ENCODE measurements around the gene TOMM40. TPM values are rescaled to one million over a fixed set of nuclear protein-coding genes. Genes with fewer than 3 reads are reported as not detected.

TOMM40 gene
- 29.9 TPM for total RNA-seq

GRCh38 chr19:44891016-44891882, at the start of gene TOMM40:
Gene TOMM40 (plus strand): TSS chr19:44891254. CDS start chr19:44891416, 162 bp downstream.

GRCh38 chr19:44845612-44846454, 45.2 kb upstream of the TOMM40 start, which contains the start of gene NECTIN2:
Gene NECTIN2 (plus strand): TSS chr19:44846297. CDS start chr19:44846526, 229 bp downstream.

GRCh38 chr19:44905437-44906160, 14.5 kb downstream of the TOMM40 start, which contains the start of gene APOE:
Gene APOE (plus strand): TSS chr19:44905796. CDS start chr19:44906625, 829 bp downstream.

DNA sequence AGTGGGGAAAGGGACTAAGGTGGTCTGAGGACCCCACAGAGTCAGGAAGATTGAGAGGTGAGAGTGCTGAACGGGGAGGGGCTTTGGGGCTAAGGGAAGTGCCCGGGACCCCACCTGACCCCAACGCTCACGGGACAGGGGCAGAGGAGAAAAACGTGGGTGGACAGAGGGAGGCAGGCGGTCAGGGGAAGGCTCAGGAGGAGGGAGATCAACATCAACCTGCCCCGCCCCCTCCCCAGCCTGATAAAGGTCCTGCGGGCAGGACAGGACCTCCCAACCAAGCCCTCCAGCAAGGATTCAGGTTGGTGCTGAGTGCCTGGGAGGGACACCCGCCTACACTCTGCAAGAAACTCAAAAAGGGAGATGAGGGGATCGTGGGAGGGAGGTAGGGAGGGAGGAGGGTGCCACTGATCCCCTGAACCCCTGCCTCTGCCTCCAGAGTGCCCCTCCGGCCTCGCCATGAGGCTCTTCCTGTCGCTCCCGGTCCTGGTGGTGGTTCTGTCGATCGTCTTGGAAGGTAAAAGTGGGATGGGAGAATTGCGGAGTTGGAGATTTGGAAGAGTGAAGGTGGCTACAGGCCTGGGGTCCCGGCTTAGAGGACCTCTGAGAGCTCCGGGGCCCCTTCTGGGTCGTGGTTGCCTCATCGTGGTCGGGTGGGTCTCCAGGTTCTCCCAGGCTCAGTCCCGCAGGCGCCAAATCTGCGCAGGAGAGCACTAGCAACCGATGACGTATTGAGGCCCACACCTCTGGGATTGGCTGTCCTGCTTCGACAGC, 23.6 kb downstream of the TOMM40 start, which contains the start of gene APOC1:
TSS of gene APOC1 (plus strand) at position 176 of the 774 bp plus-strand sequence. CDS start at position 460, 284 bp downstream.

DNA sequence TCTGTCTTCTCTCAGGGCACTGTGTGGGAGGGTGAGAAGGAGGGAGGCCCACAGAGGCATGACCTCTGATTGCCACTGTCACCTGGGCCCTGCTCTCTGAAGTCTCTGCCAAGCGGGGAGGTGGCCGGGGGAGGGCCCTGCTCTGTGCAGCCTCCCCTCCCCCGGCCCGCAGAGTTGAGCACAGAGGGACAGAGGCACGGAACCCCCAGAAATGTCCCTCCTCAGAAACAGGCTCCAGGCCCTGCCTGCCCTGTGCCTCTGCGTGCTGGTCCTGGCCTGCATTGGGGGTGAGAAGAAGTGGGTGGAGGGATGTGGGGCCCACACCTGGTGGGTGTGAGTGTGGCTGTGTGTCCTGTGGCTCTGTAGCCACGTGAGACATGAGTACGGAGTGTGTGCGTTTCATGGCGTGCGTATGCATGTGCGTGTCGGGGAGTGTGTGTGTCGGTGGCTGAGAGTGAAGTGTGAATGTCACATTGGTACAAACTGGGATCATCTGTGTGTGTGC, 51.1 kb downstream of the TOMM40 start, which contains the start of gene APOC4:
TSS of gene APOC4 (plus strand) at position 171 of the 505 bp plus-strand sequence. CDS start at position 212, 41 bp downstream.

Other genes starting within 250 kb of the TOMM40 start
- 32.1 TPM for gene PVR, start 247.3 kb upstream of the TOMM40 start, total RNA-seq
- gene CEACAM19, start 219.8 kb upstream of the TOMM40 start, total RNA-seq, result 3.4 TPM
- gene CEACAM16, start 192.1 kb upstream of the TOMM40 start, total RNA-seq, result not detected
- 2.9 TPM for gene BCL3, start 142.5 kb upstream of the TOMM40 start, total RNA-seq
- 1.1 TPM for gene CBLC, start 113.4 kb upstream of the TOMM40 start, total RNA-seq
- 80.4 TPM for gene BCAM, start 82.2 kb upstream of the TOMM40 start, total RNA-seq
- 67.2 TPM for gene NECTIN2, start 45.0 kb upstream of the TOMM40 start, total RNA-seq
- 168 TPM for gene APOE, start 14.5 kb downstream of the TOMM40 start, total RNA-seq
- gene APOC1, start 23.4 kb downstream of the TOMM40 start, total RNA-seq, result 7.1 TPM
- not detected for gene APOC4, start 51.0 kb downstream of the TOMM40 start, total RNA-seq
- gene APOC2, start 54.8 kb downstream of the TOMM40 start, total RNA-seq, result not detected
- 44.4 TPM for gene CLPTM1, start 64.1 kb downstream of the TOMM40 start, total RNA-seq
- 3.6 TPM for gene RELB, start 110.2 kb downstream of the TOMM40 start, total RNA-seq
- 79.8 TPM for gene CLASRP, start 147.8 kb downstream of the TOMM40 start, total RNA-seq
- gene ZNF296, start 185.2 kb downstream of the TOMM40 start, total RNA-seq, result 0.71 TPM
- gene GEMIN7, start 188.0 kb downstream of the TOMM40 start, total RNA-seq, result 17.5 TPM
- gene PPP1R37, start 201.9 kb downstream of the TOMM40 start, total RNA-seq, result 48.3 TPM